ENCODE results near the gene SCTR. TPM values are rescaled to one million over a fixed set of nuclear protein-coding genes. Genes with fewer than 3 reads are reported as not detected.

The SCTR gene
- total RNA-seq, 2 donors from 2014 or later: not detected

GRCh38 chr2:119536707-119537106, 12.4 kb upstream of the SCTR start:
- Histone ChIP-seq H3K4me3 (no peak overlapping the region), H3K36me3 (no peaks in the 10 kb centered on the region), H3K27ac (no peak overlapping the region), H3K4me1 (ENCODE audit: control insufficient read depth in 1 of 2, low read depth in 2 of 2) (no peaks in the 10 kb centered on the region), H3K27me3 (replicated peaks; ENCODE audit: insufficient read depth) (no peaks in the 10 kb centered on the region), H3K9me3 (peaks cover 8% of the 10 kb centered on the region)
- ATAC-seq (ENCODE audit: insufficient number of reproducible peaks, low FRiP score, low read depth): no peak
- no peak for DNase-seq (ENCODE audit: low spot score)
- TF ChIP-seq CTCF (IDR thresholded peaks at IDR 0.05): no peak

GRCh38 chr2:119536211-119536610, 11.9 kb upstream of the SCTR start:
- no peak for TF ChIP-seq CTCF (IDR thresholded peaks at IDR 0.05)
- Histone ChIP-seq H3K27ac (no peak overlapping the region), H3K4me1 (ENCODE audit: control insufficient read depth in 1 of 2, low read depth in 2 of 2) (no peaks in the 10 kb centered on the region), H3K4me3 (no peak overlapping the region), H3K27me3 (replicated peaks; ENCODE audit: insufficient read depth) (no peaks in the 10 kb centered on the region), H3K9me3 (peaks cover 8% of the 10 kb centered on the region), H3K36me3 (no peaks in the 10 kb centered on the region)
- DNase-seq (ENCODE audit: low spot score): no peak
- no peak for ATAC-seq (ENCODE audit: insufficient number of reproducible peaks, low FRiP score, low read depth)

- Histone ChIP-seq H3K4me1 (ENCODE audit: control insufficient read depth in 1 of 2, low read depth in 2 of 2) (no peaks in the 10 kb centered on the region), H3K9me3 (peaks cover 8% of the 10 kb centered on the region), H3K27ac (no peak overlapping the region), H3K27me3 (replicated peaks; ENCODE audit: insufficient read depth) (no peaks in the 10 kb centered on the region), H3K4me3 (no peak overlapping the region), H3K36me3 (no peaks in the 10 kb centered on the region)
- ATAC-seq (ENCODE audit: insufficient number of reproducible peaks, low FRiP score, low read depth): no peak
- no peak for TF ChIP-seq CTCF (IDR thresholded peaks at IDR 0.05)
- DNase-seq (ENCODE audit: low spot score): no peak
Measured at GRCh38 chr2:119533560-119533959, 9.3 kb upstream of the SCTR start.

- no peak overlapping the region for H3K27ac ChIP-seq
- no peak for TF ChIP-seq CTCF (IDR thresholded peaks at IDR 0.05)
- no peak overlapping the region for H3K4me3 ChIP-seq
- DNase-seq (ENCODE audit: low spot score) (no peak), ATAC-seq (ENCODE audit: insufficient number of reproducible peaks, low FRiP score, low read depth) (no peak)
- H3K9me3 ChIP-seq: peaks cover 8% of the 10 kb centered on the region
- H3K4me1 ChIP-seq (ENCODE audit: control insufficient read depth in 1 of 2, low read depth in 2 of 2): no peaks in the 10 kb centered on the region
- H3K27me3 ChIP-seq (replicated peaks; ENCODE audit: insufficient read depth): no peaks in the 10 kb centered on the region
- H3K36me3 ChIP-seq: no peaks in the 10 kb centered on the region
Measured at GRCh38 chr2:119531292-119531691, 7.0 kb upstream of the SCTR start.

- Histone ChIP-seq H3K27me3 (replicated peaks; ENCODE audit: insufficient read depth) (no peaks in the 10 kb centered on the region), H3K4me1 (ENCODE audit: control insufficient read depth in 1 of 2, low read depth in 2 of 2) (peaks cover 0 to 13% of the 10 kb centered on the region in 2 donors), H3K4me3 (no peak overlapping the region), H3K36me3 (no peaks in the 10 kb centered on the region), H3K9me3 (peaks cover 1% of the 10 kb centered on the region), H3K27ac (no peak overlapping the region)
- ATAC-seq (ENCODE audit: insufficient number of reproducible peaks, low FRiP score, low read depth) (no peak), DNase-seq (ENCODE audit: low spot score) (no peak)
- TF ChIP-seq CTCF (IDR thresholded peaks at IDR 0.05): no peak
Measured at GRCh38 chr2:119527999-119528398, 3.7 kb upstream of the SCTR start.

Data from thoracic aorta (tissue), 2 donors.